ENCODE data around the gene PREX1.

Gene PREX1

DNA sequence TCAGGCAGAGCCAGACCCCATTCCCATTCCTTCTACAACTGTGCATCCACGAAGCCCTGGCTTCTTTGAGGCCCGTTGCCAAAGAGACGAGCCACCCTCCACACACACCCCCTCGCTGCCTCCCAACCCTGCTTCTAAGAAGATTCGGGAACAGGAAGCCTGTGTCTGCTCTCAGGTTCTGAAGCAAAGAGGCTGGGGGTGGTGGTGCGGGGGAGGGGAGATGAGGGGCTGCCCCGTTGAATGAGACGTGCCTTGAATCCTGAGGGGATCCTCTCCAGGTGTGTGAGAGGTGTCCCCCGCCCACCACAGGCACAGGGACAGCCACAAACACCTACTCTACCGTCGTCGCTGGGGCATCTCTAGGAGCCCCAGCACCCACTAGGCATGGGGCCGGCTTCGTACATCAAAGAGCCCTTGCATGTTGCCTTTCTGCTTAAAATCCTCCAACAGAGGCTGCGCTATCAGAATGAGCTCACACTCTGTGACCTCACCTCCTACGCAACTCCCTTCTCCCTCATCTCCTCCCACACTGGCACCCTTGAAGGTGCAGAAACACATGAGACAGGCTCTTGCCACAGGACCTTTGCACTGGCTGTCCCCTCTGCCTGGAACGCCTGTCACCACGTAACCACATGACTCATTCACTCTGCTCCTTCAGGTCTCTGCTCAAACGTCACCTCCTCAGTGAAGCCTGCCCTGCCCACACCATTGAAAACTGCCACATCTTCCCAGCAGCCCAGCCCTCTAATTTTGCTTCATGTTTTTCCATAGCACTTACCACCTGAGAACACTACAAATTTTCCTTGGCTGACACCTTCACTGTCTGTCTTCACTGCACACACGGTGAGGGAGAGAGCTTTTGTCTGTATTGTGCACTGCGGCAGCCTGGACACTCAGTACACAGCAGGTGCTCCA is 58.5 kb downstream of the PREX1 start:
- no peak for DNase-seq (ENCODE audit: low read depth)
- TF ChIP-seq, protein P1, sequence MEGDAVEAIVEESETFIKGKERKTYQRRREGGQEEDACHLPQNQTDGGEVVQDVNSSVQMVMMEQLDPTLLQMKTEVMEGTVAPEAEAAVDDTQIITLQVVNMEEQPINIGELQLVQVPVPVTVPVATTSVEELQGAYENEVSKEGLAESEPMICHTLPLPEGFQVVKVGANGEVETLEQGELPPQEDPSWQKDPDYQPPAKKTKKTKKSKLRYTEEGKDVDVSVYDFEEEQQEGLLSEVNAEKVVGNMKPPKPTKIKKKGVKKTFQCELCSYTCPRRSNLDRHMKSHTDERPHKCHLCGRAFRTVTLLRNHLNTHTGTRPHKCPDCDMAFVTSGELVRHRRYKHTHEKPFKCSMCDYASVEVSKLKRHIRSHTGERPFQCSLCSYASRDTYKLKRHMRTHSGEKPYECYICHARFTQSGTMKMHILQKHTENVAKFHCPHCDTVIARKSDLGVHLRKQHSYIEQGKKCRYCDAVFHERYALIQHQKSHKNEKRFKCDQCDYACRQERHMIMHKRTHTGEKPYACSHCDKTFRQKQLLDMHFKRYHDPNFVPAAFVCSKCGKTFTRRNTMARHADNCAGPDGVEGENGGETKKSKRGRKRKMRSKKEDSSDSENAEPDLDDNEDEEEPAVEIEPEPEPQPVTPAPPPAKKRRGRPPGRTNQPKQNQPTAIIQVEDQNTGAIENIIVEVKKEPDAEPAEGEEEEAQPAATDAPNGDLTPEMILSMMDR (IDR thresholded peaks at IDR 0.05; ENCODE audit: control insufficient read depth, extremely low read depth, insufficient read depth): no peak

DNA sequence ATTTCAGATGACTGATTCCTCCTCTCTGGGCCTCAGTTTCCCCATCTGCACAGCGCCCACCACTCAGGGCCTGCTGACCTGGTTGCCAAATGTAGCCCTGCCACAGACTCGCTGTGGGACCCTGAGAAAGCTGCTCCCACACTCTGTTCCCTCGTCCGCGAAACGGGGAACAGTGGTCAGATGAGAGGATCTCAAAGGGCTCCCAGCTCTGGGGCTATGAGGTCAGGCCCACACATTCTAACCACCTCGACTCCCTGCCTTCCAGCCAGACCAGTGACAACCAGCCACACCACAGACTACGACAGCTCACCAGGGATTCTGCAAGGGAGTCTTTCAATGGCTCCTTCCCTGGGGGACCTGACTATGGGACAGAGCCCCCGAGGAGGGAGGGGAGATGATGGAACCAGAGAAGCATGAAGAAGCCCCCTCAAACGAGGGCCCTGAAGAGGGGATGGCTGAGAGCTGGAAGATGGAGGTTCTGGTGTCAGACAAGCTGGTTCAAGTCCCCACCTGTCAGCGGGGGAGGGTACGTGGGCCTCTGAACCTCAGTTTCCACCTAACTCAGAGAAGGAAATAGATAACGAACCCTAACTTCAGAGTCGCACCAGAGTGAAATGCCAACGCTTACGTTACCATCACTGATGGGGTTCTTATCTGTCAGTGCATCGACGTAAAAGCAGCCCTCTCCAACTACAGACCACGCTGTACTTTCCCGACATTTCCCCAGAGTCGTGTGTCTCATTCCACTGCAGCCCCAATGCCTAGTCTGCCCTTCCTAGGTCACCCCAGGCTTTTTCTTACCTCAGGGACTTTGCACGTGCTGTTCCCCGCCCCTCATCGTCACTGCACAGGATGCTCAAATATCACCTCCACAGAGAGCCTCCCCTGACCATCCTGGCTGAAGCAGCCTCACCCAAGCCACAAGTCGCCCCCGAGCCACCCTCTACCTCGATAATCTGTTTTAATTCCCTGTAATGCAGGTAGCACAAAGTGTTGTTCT is 60.5 kb downstream of the PREX1 start:
- no peak for DNase-seq (ENCODE audit: low read depth)
- TF ChIP-seq, protein P1 (IDR thresholded peaks at IDR 0.05; ENCODE audit: control insufficient read depth, extremely low read depth, insufficient read depth): no peak
- H3K4me3 ChIP-seq (ENCODE audit: low read depth, low read length): no peak overlapping the region

More for the DNA sequence above, 58.5 kb downstream of the PREX1 start:
- no peak overlapping the region for H3K4me3 ChIP-seq (ENCODE audit: low read depth, low read length)

DNA sequence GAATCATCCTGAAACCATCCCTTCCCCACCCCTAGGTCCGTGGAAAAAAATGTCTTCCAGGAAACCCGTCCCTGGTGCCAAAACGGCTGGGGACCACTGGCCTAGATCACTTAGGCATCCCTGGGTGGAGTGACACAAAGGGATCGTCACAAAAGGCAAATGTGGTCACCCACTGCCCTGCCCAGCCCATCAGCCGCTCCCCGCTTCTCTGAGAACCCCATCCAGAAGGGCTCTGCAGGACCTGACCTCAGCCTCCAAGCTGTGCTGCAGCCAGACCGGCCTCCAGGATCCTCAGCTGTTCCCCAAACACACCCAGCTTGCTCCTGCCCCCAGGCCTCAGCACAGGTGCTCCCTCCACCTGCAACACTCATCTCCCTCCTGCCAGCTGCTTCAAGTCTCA is 61.6 kb downstream of the PREX1 start:
- no peak for DNase-seq (ENCODE audit: low read depth)
- no peak overlapping the region for H3K4me3 ChIP-seq (ENCODE audit: low read depth, low read length)
- TF ChIP-seq, protein P1 (IDR thresholded peaks at IDR 0.05; ENCODE audit: control insufficient read depth, extremely low read depth, insufficient read depth): no peak

DNA sequence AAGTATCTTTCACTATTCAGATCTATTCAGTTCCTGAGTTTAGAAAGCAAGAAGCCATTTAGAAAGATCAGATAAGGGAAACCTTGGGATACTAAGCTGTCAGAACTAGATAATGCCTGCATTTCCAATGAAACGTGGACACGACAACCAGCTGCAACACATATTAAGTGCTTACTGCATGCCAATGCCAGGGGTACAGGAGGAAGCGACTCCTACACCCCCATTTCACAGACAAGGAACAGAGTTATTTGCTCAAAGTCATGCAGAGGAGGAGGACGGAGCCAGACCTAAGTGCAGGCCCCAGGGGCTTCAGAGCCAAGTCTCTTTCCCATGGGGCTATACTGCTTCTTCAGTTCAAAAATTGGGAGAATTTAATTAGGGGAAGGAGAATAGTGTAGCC is 62.4 kb downstream of the PREX1 start:
- no peak for DNase-seq (ENCODE audit: low read depth)
- no peak overlapping the region for H3K4me3 ChIP-seq (ENCODE audit: low read depth, low read length)
- TF ChIP-seq, protein P1 (IDR thresholded peaks at IDR 0.05; ENCODE audit: control insufficient read depth, extremely low read depth, insufficient read depth): no peak

DNA sequence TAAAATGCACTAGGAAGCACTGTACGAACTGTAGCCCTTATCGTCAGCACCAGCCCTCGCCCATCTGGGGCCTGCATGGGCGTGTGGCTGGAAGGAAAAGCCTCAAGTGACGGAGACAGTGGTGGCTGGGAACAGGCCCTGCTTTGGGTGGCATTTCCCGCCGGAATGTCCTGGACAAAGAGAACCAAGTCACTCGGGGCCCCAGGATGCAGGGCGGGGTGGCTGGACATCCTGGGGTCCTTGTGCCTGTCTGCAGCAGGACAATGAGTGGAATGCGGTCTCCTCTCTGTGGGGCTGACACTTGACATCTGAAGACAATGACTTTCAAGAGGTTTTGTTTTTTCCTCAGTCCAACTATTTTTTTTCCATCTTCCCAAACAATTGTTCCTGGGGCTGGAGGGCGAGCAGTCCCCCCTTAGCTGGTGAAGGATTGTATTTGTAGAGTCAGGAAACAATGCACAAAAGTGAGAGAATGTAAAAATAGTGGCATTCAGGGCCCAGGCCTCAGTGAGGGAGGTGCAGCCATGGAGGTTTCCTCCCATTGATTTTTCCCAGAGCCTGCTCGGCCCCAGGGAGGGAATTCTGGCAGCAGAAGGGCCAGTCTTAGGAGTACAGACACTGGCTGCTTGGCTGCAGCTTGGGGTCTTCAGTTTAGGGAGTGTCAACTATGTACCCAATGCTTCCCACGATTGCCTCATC is 64.4 kb downstream of the PREX1 start:
- H3K4me3 ChIP-seq (ENCODE audit: low read depth, low read length): no peak overlapping the region
- DNase-seq (ENCODE audit: low read depth): no peak
- TF ChIP-seq, protein P1 (IDR thresholded peaks at IDR 0.05; ENCODE audit: control insufficient read depth, extremely low read depth, insufficient read depth): no peak

DNA sequence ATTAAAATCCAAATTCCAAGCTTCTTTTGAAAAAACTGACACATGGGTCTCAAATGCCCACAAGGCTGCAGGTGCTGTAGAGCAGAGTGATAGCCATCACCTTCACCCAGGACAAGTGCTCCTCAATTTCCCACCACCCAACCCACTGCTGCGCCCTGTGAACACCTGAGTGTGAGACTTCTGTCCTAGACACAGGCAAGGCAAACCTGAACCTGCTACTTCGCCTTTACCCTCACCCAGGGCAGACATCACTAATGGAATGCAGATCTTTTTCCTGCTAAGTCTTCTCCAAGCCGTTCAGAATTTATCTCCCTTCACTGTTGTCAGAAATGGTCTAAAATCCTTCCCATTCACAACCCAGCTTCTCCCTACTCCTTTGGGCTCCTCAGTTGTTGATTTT is 65.9 kb downstream of the PREX1 start:
- TF ChIP-seq, protein P1 (IDR thresholded peaks at IDR 0.05; ENCODE audit: control insufficient read depth, extremely low read depth, insufficient read depth): no peak
- no peak for DNase-seq (ENCODE audit: low read depth)
- H3K4me3 ChIP-seq (ENCODE audit: low read depth, low read length): no peak overlapping the region

Data from LNCaP clone FGC (cell line).